Measurements from ENCODE around the gene PDE4A. TPM values are rescaled to one million over a fixed set of nuclear protein-coding genes. Genes with fewer than 3 reads are reported as not detected.
A peak's percentile ranks its signal among the peaks of the same experiment; 100 is the strongest.

The PDE4A gene
- polyA plus RNA-seq, 2 of the 4 experiments (the other 2 are of a cell fraction), result 1.2 to 3.7 TPM

- DNase-seq (ENCODE audit: low read depth in 1 of 2, low spot score in 1 of 2), result no peak
- ChIA-PET POLR2A (no interaction called here), CTCF (interaction anchor here (0.8 to 2.6 kb wide), 15 partner anchors 8 to 296 kb away, joined by 3 to 16 read pairs (median 6); partner anchors contain the start of genes CDC37, DNM2 and ICAM1)
- 68% methylated on average over 14 of the region's 17 CpGs for WGBS (ENCODE audit: missing lambda C conversion rate)
- Histone ChIP-seq H3K27ac (peak overlapping the region in 1 of 2 experiments; percentile 86; a peak in 2 of 6 replicates), H3K9me3 (no peaks in the 10 kb centered on the region), H3K4me2 (peak overlapping the region; percentile 95), H3K4me3 (peak overlapping the region; percentile 52), H3K4me1 (peaks cover 33% of the 10 kb centered on the region)
- TF ChIP-seq ZSCAN20 (CRISPR knock-in tag; IDR thresholded peaks at IDR 0.05) (no peak), BHLHE40 (IDR thresholded peaks at IDR 0.05; ENCODE audit: low read depth, low read length) (no peak), RAD21 (conservative IDR thresholded peaks at IDR 0.05 in 1 of 2, IDR thresholded peaks at IDR 0.05 in 1 of 2) (no peak), EP300 (IDR thresholded peaks at IDR 0.05) (no peak), HDAC2 (IDR thresholded peaks at IDR 0.05) (no peak), CTCF (IDR thresholded peaks at IDR 0.05) (no peak; the same call in 2 of the 3 replicates), EHMT2 (IDR thresholded peaks at IDR 0.05; ENCODE audit: low read depth) (no peak), POLR2AphosphoS2 (conservative IDR thresholded peaks at IDR 0.05; ENCODE audit: low read length) (no peak), SREBF2 (IDR thresholded peaks at IDR 0.05) (no peak), ZNF302 (CRISPR knock-in tag; IDR thresholded peaks at IDR 0.05) (no peak), HOXA7 (CRISPR knock-in tag; IDR thresholded peaks at IDR 0.05) (no peak), RNF2 (IDR thresholded peaks at IDR 0.05; ENCODE audit: borderline replicate concordance, low read depth) (no peak), FOSL2 (IDR thresholded peaks at IDR 0.05) (no peak), FOSL2 (CRISPR knock-in tag; IDR thresholded peaks at IDR 0.05) (no peak), TFCP2L1 (CRISPR knock-in tag; IDR thresholded peaks at IDR 0.05) (no peak), CHD2 (IDR thresholded peaks at IDR 0.05; ENCODE audit: low read length, partially characterized antibody) (no peak), GATA3 (IDR thresholded peaks at IDR 0.05; ENCODE audit: borderline replicate concordance) (no peak)
- TF ChIP-seq, protein P1, sequence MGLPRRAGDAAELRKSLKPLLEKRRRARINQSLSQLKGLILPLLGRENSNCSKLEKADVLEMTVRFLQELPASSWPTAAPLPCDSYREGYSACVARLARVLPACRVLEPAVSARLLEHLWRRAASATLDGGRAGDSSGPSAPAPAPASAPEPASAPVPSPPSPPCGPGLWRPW (IDR thresholded peaks at IDR 0.05), result no peak
- TF ChIP-seq, protein P2, sequence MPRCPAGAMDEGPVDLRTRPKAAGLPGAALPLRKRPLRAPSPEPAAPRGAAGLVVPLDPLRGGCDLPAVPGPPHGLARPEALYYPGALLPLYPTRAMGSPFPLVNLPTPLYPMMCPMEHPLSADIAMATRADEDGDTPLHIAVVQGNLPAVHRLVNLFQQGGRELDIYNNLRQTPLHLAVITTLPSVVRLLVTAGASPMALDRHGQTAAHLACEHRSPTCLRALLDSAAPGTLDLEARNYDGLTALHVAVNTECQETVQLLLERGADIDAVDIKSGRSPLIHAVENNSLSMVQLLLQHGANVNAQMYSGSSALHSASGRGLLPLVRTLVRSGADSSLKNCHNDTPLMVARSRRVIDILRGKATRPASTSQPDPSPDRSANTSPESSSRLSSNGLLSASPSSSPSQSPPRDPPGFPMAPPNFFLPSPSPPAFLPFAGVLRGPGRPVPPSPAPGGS (IDR thresholded peaks at IDR 0.05), result no peak
- TF ChIP-seq, protein P3, sequence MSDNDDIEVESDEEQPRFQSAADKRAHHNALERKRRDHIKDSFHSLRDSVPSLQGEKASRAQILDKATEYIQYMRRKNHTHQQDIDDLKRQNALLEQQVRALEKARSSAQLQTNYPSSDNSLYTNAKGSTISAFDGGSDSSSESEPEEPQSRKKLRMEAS (IDR thresholded peaks at IDR 0.05), result no peak
- TF ChIP-seq, protein P4, sequence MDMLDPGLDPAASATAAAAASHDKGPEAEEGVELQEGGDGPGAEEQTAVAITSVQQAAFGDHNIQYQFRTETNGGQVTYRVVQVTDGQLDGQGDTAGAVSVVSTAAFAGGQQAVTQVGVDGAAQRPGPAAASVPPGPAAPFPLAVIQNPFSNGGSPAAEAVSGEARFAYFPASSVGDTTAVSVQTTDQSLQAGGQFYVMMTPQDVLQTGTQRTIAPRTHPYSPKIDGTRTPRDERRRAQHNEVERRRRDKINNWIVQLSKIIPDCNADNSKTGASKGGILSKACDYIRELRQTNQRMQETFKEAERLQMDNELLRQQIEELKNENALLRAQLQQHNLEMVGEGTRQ (IDR thresholded peaks at IDR 0.05), result no peak
- FAIRE-seq, result no peak
- ATAC-seq, result no peak
Measured at GRCh38 chr19:10421240-10422045, 1.1 kb downstream of the PDE4A start.

DNA sequence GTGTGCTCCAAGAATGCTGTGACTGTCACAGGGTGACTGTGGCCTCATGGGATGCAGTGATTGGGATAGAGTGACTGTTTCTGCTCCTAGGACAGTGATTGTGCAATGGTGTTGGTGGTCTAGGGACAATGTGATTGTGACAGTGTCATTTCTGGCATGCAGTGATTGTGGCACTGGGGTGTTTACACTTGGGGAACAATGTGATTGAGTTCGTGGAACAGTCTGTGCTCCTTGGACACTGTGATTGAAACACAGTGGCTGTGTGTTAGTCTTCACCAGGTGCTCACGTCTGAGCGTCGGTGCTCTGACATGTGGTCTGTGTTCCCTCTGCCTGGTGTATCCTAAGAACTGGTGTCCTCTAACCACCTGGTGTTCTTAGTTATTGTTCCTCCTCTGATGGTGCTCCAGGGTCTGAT is 1.7 kb downstream of the PDE4A start:
- no peaks in the 10 kb centered on the region for H3K9me3 ChIP-seq
- DNase-seq (ENCODE audit: low read depth in 1 of 2, low spot score in 1 of 2) (no peak), FAIRE-seq (no peak), ATAC-seq (no peak)
- H3K4me2 ChIP-seq, result no peak overlapping the region
- ChIA-PET POLR2A (no interaction called here), CTCF (interaction anchor here (0.8 to 2.6 kb wide), 10 partner anchors 8 to 295 kb away, joined by 3 to 16 read pairs (median 8); partner anchors contain the start of genes CDC37, DNM2 and ICAM1)
- no peak overlapping the region for H3K27ac ChIP-seq
- TF ChIP-seq HMGXB4 (CRISPR knock-in tag; IDR thresholded peaks at IDR 0.05; ENCODE audit: borderline replicate concordance) (no peak), HOXB13 (CRISPR knock-in tag; IDR thresholded peaks at IDR 0.05; ENCODE audit: low read depth) (no peak), CHD2 (IDR thresholded peaks at IDR 0.05; ENCODE audit: low read length, partially characterized antibody) (no peak), NFE2L2 (conservative IDR thresholded peaks at IDR 0.05; ENCODE audit: low read length) (0 out of 2 replicates have a peak, but pooled peaks have one; percentile 6), ATOH8 (CRISPR knock-in tag; IDR thresholded peaks at IDR 0.05; ENCODE audit: low read depth) (no peak), ZSCAN20 (CRISPR knock-in tag; IDR thresholded peaks at IDR 0.05) (no peak), CEBPB (IDR thresholded peaks at IDR 0.05) (0 out of 4 replicates have a peak, but pooled peaks of 1 of the 2 experiments have one; percentile 23), MAFK (IDR thresholded peaks at IDR 0.05; ENCODE audit: partially characterized antibody) (no peak)
- peaks cover 33% of the 10 kb centered on the region for H3K4me1 ChIP-seq
- no peak overlapping the region for H3K4me3 ChIP-seq
- 79% methylated on average over 4 of the region's 4 CpGs for WGBS (ENCODE audit: missing lambda C conversion rate)

Measured in A549 (cell line).